ENCODE measurements around the gene CLPTM1L. TPM values are rescaled to one million over a fixed set of nuclear protein-coding genes. Genes with fewer than 3 reads are reported as not detected.

The CLPTM1L gene
- 157 to 177 TPM (median 160 TPM) in 5 replicates for total RNA-seq (2022; extraction: Qiagen RNA extraction)

DNA sequence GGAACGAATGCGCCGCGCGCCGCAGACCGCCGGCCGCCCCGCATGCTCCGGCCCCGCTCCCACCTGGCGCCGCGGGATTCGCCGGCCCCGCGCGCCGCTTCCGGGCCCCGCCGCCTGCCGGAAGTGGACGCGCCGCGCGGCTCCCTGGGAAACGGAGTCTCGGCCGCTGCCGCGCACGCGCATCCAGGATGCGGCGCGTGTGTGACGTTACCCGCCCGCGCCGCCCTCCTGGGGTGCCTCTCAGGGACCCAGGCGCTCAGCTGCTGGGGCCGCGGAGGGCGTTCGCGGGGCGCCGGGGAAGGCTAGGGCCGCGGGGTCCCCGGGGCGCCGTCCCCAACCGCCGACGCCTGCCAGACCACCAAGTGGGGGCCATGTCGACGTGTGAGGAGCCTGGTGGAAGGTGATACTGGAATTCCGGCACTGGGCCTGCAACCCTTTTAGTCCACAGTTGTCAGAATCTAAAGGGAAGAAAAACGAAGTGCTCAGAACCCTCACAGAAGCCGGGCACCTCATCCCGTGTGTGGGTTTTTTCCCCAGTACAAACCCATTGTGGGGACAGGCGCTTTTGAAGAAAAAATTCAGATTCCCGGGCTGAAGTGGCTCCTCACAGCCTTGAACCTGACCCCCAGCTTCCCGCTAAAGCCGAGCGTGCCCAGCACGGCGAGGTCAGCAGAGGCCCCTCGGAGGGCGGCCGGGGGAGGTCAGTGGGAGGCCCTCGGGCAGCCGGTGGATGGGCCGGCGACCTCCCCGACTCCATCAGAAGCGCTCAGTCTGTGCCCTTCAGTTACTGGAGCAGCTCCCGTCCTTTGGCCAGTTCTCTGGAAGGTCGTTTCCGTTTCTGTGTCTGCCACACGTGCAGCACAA is at the start of gene CLPTM1L:
TSS of gene CLPTM1L (minus strand) at position 125 of the 864 bp plus-strand sequence. CDS start 258 bp downstream, outside the sequence.

DNA sequence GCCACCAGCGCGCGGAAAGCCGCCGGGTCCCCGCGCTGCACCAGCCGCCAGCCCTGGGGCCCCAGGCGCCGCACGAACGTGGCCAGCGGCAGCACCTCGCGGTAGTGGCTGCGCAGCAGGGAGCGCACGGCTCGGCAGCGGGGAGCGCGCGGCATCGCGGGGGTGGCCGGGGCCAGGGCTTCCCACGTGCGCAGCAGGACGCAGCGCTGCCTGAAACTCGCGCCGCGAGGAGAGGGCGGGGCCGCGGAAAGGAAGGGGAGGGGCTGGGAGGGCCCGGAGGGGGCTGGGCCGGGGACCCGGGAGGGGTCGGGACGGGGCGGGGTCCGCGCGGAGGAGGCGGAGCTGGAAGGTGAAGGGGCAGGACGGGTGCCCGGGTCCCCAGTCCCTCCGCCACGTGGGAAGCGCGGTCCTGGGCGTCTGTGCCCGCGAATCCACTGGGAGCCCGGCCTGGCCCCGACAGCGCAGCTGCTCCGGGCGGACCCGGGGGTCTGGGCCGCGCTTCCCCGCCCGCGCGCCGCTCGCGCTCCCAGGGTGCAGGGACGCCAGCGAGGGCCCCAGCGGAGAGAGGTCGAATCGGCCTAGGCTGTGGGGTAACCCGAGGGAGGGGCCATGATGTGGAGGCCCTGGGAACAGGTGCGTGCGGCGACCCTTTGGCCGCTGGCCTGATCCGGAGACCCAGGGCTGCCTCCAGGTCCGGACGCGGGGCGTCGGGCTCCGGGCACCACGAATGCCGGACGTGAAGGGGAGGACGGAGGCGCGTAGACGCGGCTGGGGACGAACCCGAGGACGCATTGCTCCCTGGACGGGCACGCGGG is 49.9 kb downstream of the CLPTM1L start, which contains the start of gene TERT:
TSS of gene TERT (minus strand) at position 234 of the 815 bp plus-strand sequence. CDS start at position 155, 79 bp downstream.

Other genes with a start within 250 kb of the CLPTM1L start
- 21.8 to 33.9 TPM (median 29.1 TPM) in 5 replicates for gene SLC12A7, start 233.0 kb downstream of the CLPTM1L start, total RNA-seq (2022; extraction: Qiagen RNA extraction)
- gene SLC6A19, start 143.5 kb downstream of the CLPTM1L start, total RNA-seq (2022; extraction: Qiagen RNA extraction): 0.01 to 0.03 TPM (median 0.01 TPM) in 3 of 5 replicates, not detected in the others
- gene SLC6A18, start 119.7 kb downstream of the CLPTM1L start, total RNA-seq (2022; extraction: Qiagen RNA extraction): not detected in 5 replicates
- 1.3 to 3.6 TPM (median 2.7 TPM) in 5 replicates for gene TERT, start 50.0 kb downstream of the CLPTM1L start, total RNA-seq (2022; extraction: Qiagen RNA extraction)
- gene SLC6A3, start 100.3 kb upstream of the CLPTM1L start, total RNA-seq (2022; extraction: Qiagen RNA extraction): 0.05 to 0.09 TPM (median 0.07 TPM) in 5 replicates
- 148 to 167 TPM (median 163 TPM) in 5 replicates for gene LPCAT1, start 178.9 kb upstream of the CLPTM1L start, total RNA-seq (2022; extraction: Qiagen RNA extraction)